Stimulated activated CD8-positive, alpha-beta memory T cell treated with anti-CD3 and anti-CD28 coated beads, Interleukin-4, amount 100 ng/mL, for 1 hour (primary cell): Measurements from ENCODE around the gene AMPD3.

Source experiments
- DNase-seq, 2 donors: peaks; one replicate each; pipeline ENCODE4 v3.0.0-alpha.2; 2020; ENCODE audit warnings: low read depth in 2 of 2, low spot score in 1 of 2

AMPD3 gene

DNA sequence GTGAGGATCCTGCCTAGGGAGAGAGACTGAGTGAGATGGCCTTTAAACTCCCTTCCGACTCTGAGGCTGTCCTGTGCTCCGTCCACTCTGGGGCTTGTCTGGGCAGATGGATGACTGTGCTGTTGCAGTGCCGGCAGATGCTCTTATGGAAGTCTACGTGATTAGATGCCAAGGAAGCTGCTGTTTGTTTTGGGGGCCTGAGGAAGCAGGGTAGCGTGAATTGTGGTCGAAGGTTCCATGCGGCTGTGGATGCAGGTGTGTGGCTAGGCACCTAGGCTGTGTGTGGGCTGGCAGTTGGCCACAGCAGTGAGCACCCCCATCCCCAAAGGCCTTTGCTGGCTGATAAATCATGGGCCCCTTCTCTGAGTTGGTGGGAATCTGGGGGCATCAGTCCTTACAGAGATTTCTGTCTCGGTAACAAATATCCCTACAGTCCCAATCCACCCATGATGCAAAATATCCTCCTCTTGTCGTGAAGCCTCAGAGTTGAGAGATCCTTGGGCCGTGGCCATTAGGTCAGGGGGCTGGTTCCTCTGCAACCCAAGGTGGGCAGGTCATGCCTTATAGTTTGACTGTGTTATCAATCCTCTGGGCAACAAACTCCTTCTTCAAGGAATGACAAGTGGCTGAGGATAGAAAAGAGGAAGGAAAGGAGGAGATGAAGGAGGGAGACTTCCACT lies 31.2 kb downstream of the AMPD3 start:
- no peak for DNase-seq

DNA sequence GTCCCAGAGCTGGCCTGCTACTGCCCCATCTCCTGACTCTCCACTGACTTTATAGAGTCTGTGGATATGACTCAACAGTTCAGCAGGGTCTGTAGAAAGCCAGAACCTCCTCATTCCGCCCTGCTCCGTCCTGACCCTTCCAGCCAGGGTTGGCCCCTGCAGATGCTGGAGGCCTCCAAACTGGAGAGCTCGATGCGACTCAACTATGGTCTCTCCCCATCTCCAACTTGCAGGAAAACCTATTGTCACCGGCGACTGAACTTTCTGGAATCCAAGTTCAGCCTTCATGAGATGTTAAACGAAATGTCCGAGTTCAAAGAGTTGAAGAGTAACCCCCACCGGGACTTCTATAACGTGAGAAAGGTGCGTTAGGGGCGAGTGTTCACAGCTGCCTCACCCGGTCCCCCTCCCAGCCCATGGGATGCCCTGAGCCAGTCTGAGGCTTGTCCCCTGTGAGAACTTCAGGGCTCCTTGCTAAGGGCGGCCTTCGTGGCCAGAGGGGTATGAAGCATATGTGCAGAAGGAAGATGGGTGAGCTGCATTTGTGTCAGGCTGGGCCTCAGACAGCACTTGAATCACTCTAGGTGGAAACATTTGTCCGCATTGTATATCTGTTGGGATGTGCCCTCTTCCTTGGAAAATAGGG lies 32.1 kb downstream of the AMPD3 start:
- DNase-seq: no peak

DNA sequence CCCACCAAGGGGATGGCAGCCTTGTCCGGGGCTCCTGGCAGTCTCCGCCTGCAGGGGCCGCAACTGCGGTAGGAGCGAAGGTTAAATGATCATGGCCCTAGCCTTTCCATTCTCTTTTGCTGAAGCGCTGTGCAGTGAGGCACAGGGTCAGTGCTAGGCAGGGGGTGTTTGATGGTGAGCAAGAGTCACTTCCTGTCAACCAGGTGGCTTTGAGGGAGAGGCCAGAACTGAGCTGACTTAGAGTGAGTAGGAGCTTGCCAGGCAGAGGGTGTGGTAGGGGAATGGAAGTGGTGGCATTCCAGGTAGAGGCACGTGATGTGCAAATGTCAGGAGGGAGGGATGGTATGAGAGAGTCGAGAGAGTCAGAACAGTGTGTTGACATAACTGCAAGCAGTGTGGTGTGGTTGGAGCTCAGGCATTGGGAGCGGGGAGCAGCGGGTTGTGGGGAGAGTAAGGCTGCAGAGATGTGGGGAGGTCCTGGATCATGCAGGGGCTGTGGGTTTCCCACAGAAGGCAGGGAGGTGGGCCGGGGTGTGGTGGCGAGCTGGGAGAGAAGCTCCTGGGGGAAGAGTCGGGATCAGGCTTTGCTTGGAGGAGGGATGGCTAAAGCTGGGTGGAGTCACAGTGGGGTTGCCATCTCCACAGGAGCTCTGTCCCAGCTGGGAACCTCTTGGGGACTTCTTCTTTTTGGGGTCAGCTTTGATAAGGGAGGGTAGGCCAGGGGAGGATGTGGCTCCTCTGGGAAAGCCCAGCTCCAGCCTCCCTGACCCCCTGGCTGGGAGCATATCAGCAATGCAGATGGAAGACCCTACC lies 33.3 kb downstream of the AMPD3 start:
- no peak for DNase-seq

DNA sequence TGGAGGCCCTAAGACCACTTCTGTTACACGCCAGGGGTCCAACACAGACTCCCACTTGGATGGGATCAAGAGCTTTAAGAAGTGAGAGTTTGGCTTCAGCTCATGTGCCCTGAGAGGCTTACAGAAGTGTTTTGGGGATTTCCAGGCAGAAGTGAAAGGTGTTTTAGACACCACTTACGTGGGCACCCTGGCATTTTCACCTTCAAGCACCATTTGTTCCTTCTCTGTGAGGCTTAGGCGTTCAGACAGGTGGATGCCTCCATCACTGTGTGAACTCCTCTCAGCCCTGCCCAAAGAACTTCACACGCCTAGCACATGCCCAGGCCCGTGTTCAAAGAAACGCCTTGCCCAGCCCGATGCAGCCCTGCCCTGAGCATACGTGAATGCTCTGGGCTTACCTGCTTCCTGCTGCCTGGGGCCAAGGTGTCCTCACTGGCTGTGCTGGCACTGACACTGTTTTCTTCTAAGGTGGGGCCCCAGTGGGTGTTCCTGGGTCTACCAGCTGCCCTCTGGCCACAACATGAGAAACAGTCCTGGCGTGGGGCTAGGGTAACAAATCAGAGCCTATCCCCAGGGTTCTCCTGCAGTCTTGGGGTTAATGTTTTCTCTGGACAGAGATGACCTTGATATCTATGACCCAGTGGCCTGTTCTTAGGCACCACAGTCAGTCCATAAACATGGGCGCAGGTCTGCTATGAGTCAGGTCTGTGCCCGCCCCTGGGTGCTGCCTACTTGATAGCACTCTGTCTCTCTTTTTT lies 34.0 kb downstream of the AMPD3 start:
- no peak for DNase-seq

DNA sequence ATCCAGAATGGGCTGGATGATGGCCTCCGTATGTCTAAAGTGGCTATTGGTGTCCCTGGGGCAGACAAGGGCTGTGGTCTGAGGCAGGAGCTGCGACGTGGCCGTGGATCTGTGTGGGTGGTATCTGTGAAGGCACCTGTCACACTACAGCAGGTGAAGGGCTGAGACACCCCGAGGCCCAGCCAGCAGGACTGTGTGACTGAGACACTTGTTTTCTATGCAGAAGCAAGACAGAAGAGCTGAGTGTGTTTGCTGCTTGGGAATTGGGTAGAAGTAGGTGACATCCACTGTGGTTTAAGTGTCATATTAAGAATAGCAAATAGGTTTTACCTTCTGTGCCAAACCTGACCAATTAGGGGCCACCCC lies 35.0 kb downstream of the AMPD3 start:
- no peak for DNase-seq

DNA sequence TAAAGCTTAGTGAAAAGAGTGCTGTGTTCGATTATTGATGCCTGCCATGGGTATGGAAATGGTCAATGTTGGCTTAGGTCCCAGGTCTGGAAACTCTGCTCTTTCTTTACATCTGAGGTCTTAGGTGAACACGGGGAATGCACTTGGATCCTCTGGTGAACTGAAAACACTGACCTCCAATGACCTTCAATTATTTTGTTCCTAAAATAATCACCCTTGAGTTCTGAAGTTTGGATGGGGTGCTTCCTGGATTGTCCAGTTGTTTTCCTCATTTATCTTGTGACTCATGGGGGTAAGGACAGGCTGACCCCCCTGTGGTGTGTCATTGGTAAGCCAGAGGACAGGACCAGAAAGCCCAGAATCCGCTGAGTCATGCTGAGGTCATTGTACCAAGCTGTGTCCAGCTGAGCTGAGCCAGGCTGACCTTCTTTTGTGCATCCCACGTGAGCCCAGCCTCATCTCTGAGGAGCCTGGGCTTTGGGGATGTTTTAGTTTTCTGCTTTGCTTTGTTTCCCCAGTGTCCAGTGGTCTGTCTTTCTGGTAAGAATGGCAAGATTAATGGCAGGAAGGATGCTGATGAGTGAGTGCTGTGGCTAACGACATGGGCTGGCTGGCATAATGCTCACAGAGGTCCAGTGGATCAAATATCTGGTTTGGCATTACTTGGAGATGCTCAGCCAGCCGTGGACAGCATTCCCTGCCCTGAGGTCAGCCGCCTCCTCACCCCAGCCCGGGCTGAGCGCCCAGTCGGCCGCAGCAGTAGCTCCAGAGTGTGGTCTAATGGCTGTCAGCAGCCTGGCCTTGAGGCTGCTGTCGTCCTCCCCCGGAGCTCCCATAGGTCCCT lies 35.6 kb downstream of the AMPD3 start:
- no peak for DNase-seq

DNA sequence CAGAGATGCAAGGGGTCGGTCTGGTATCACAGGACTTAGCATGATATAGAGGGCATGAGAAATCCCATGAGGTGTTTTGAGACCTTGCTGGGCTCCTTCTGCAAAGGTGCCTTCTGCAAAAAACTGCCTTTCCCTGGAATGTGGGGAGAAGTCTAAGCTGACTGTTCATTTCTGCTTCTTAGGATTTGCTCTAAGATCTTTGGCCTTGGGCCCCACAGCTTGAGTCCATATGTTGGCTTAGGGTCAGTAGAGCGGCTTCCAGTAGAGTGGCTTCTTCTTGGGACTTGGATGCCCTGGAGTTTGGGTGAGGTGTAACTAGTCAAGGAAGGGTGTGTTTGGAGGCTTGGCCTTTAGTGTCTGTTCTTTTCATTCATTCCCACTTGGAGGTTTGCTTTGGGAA lies 37.0 kb downstream of the AMPD3 start:
- DNase-seq: no peak

DNA sequence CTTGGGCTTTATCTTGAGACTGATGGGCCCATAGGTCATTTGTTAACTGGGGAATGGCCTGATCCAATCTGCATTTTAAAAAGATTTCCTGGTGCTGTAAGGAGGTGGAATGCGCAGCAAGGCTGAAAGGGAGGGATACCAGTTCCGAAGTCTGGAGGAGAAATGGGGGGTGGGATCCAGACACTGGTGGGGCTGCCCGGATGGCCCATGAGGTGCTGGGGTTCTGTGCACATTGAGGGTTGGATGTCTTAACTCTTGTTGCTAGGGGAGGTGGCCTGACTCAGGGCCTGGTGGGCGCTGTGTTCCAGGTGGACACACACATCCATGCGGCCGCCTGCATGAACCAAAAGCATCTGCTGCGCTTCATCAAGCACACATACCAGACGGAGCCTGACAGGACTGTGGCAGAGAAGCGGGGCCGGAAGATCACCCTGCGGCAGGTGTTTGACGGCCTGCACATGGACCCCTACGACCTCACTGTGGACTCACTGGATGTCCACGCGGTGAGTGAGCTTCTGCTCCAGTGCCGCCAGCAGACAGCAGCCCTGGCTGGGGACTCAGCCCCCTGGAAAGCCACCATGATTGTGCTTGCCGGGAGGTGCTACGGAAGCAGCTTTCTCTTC lies 38.1 kb downstream of the AMPD3 start:
- DNase-seq: no peak

DNA sequence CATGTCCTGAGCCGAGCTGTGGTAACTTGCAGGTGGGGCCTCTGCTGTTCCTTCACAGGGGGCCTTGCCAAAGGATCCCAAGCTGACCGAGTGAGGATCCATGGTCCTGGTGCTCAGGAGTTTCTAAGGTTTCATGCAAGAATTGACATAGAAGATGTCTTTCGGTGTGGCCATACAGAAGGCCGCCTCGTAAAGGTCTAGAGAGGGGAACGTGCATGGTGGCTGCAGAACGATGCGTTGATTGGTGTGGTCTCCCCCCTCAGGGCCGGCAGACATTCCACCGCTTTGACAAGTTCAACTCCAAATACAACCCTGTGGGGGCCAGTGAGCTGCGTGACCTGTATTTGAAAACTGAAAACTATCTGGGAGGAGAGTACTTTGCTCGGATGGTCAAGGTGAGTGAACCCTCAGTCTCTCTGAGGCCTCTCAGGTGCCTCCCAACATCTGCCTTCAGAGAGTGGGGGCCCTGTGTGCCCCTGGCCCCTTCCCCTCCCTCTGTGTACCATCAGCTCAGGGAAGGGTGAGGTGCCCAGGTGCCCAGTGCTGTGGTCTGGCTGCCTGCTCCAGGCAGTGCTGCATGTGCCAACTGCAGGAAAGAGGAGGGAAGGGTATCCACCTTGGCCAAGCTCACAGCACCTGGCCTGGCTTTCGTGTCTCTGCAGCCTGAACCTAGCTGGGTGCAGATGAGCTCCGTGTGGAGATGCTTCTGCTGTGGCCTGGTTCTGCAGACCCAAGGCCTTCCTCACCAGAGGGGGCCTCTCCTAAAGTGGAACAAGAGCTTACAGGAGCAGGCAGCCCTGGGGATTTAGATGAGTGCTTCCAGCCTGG lies 39.8 kb downstream of the AMPD3 start:
- no peak for DNase-seq

DNA sequence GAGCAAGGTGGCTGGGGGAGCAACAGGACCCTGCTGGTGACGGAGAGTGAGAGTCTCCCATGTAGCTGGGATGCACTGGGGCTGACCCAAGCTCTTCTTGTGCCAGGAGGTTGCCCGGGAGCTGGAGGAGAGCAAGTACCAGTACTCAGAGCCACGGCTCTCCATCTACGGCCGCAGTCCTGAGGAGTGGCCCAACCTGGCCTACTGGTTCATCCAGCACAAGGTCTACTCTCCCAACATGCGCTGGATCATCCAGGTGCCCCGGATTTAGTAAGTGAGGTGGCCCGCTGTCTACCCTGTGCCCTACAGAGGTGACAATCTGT lies 40.4 kb downstream of the AMPD3 start:
- DNase-seq: no peak

DNA sequence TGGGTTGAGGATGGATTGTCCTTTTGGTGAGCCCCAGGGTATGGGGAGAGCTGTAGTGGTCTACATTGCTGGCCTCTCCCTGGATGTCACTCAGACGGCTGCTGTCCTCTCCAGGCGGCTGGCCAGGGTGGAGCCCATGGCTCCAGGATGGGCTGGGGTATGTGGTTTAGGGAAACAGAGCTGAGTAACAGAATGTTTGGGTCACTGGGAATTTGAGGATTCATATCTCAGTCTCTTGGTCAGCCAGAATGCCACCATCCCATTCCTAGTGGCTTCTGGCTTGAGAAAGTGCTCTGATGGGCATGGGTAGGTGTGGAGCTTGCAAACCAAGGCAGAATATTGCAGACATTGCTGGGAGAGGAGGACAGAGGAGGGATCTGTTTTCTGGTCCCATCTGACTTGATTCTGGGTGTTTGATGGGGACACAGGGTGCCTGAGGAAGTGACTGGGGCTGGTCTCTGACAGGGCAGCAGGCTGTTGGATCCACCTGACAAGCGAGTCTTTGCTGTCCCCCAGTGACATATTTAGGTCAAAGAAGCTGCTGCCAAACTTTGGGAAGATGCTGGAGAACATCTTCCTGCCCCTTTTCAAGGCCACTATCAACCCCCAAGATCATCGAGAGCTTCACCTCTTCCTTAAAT lies 41.4 kb downstream of the AMPD3 start:
- DNase-seq: no peak

DNA sequence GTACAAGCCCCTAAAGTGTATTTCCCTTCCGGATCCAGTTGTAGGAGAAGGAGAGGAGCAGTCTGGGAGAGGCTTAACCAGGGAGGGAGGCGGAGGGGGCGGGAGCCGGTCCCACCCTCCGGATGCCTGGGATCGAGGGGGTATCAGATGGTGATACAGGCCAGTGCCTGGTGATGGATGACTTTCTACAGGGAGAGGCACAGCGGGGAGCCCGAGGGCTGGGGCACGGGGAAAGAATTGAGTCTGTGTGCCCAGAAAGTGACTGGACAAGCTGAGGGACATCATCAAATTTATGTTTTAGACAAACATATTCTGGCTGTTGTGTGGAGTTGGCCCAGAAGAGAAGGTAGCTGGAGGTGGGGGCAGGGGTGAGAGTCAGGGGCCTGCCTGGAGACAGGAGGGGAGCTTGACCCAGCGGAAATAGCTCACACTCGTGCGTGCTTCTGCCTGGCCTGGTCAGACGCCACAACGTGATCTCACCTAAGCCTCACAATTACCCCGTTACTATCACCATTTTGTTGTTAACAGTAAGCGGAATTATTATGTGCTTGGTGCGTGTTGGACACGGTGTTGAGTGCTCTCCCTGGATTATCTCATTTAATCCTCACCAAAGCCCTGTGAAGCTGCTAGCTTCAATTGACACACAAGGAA lies 42.4 kb downstream of the AMPD3 start:
- DNase-seq: no peak

DNA sequence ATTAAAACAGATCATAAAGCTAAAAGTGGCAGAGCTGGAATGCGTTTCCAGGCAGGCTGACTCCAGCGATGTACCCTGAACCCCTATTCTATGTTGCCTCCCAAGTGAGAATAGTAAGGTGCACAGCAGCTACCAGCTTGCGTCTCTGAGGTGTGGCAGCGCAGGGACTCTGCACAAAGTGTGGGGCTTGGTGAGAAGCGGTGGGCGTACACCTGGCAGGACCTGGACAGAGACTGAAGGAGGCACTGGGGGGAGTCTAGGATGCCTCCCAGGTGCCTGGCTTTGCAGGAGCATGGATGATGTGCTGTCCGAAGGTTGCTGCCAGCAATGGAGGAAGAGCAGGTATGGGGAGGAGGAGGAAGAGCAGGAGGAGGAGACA lies 42.9 kb downstream of the AMPD3 start:
- no peak for DNase-seq

DNA sequence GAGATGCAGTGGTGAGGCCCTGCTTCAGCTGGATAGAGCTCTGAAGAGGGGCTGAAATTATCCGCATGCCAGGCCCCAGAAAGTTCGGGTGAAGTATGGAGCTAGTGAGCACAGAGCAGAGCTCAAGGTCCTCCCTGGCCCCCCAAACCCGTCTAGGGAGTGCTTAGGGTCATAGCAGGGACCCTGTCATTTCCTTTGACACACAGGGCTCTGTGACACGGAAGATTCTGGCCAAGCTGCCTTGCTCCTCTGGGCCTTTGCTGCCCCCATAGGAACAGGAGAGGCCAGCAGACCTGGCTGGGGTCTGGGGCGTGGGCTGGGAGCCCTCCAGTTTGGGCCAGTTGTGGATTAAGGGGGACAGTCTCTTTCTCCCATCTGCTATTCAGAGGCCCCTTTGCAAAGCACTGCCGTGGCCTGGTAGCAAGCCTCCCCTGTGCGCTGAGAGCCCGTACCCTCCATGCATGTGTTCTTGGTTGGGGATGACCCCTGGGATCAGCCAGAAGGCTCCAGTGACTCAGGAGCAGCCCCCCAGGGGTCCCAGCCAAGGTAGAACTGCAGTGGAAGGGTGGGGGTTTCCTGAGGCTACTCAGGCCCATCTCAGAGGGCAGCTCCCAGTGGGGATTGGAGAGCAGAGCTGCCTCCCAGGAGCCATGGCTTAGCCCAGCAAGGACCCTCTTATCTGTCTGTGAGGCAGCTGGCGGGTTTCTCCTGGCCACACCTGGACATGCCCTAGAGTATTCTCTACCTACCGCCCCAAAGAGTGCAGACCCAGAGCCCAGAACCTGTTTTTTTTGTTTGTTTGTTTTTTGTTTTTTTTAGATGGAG lies 43.6 kb downstream of the AMPD3 start:
- DNase-seq: no peak

DNA sequence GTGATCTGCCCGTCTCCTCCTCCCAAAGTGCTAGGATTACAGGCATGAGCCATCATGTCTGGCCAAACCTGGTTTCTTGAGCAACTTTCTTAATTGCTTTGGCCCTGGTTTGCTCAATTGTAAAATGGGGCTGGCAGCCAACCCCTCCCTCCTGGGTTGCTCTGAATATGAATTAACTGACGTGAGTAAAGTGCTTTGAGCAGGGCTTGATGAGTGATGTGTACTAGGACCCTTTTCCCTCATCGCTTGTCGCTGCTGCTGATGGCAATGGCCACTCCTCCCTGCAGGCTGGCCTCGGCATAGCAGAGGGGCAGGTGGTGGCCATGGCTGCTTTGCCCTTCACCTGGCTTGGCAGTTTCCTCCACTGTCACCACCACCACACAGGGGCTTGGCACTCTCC lies 44.4 kb downstream of the AMPD3 start:
- DNase-seq: no peak

DNA sequence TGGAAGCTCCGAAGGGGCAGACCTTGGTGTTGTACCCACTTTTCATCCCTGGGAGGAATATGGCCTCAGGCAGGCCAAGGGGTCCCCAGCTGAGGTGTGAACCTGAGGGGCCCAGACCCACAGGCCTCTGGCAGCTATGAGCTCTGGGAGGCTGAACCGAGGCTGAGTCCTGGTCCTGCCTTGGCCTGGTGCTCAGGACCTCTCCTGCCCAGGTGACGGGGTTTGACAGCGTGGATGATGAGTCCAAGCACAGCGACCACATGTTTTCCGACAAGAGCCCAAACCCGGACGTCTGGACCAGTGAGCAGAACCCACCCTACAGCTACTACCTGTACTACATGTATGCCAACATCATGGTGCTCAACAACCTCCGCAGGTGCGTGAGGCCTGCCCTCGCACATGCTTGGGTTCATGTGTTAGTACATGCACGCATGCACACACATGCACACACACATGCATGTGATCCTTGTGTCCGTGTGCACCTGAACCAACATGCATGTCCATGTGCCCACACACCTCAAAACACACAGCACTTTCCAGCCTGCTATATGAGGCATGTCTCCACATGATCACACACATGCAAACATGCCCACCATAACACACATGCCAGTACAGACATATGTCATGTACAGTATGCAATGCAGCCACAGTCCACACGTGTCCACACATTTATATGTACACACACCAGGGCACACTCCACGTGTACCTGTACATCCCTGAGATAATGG lies 45.0 kb downstream of the AMPD3 start:
- DNase-seq: no peak
